HG03108 (cell line): Measurements from ENCODE around the gene NES.

Experiments used
- ATAC-seq: cut with Tn5 transposase; IDR thresholded peaks from one replicate; pipeline ENCODE4 v1.9.1; 2021; ENCODE audit warnings: moderate library complexity; ENCODE audit not compliant: unreplicated experiment

Gene NES

GRCh38 chr1:156625436-156626078 is 51.6 kb downstream of the NES start:
- ATAC-seq = no peak

DNA sequence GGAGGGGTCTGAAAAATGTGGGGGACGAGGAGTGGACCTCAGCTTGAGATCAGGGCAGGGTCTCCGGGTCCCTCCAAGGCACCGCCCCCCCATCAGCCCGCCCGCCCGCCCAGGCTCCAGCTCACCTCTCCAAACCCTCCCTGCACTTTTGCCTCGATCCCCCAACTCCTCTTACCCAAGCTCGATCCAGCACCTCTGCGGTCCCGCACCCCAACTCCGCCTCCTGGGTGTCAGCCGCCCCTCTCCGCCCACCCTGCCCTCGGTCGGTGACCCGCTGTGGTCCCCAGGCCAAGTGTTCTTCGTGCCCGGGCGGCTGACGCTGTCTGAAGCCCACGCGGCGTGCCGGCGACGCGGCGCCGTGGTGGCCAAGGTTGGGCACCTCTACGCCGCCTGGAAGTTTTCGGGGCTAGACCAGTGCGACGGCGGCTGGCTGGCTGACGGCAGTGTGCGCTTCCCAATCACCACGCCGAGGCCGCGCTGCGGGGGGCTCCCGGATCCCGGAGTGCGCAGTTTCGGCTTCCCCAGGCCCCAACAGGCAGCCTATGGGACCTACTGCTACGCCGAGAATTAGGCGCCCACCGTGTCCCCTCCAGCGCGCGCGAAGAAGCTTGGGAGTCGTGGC is 52.3 kb downstream of the NES start:
- no peak for ATAC-seq

- ATAC-seq = no peak
Measured at GRCh38 chr1:156623946-156624813, 53.0 kb downstream of the NES start.

DNA sequence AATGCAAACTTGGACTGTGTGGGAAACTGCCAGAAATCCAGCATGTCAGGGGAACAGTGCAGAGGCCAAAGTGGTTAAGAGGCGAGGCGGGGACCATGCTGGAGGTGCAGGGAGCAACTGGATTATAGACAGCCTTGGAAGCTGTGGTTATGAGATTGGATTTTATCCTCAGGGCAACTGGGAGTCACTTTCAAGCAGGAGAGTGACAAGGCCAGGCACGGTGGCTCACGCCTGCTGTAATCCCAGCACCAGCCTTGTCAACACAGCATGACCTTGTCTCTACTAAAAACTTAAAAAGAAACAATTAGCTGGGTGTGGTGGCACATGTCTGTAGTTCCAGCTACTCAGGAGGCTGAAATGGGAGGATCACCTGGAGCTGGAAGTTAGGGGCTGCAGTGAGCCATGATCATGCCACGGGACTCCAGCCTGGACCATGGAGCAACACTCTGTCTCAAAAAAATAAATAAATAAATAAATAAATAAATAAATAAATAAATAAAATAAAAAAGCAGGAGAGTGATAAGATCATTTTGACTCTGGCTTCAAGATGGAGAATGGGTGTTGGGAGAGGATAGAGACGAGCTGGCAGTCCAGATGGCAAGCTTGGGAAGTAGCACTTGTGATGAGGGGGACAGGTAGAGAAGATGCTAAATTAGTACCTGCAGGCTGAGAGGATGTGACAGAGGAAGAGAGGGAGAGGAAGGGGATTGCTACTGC is 54.5 kb downstream of the NES start:
- ATAC-seq = no peak

DNA sequence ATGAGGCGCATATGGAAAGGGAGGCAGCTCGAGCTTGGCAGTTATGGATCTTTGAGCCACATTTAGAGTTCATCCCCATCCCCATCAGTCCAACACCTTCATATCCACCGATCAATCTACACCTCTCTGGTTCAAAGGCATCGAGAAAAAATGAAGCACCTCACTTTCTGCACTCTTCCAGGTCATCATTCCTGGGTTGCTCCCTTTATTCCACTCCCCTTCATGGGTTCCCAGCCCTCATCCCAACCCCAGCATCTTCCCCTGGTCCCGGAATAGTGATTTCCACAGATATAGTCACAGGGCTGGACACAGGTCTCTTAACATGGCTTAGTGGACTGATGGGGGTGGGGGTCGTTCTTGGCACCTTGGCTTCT is 57.6 kb downstream of the NES start:
- ATAC-seq = no peak

DNA sequence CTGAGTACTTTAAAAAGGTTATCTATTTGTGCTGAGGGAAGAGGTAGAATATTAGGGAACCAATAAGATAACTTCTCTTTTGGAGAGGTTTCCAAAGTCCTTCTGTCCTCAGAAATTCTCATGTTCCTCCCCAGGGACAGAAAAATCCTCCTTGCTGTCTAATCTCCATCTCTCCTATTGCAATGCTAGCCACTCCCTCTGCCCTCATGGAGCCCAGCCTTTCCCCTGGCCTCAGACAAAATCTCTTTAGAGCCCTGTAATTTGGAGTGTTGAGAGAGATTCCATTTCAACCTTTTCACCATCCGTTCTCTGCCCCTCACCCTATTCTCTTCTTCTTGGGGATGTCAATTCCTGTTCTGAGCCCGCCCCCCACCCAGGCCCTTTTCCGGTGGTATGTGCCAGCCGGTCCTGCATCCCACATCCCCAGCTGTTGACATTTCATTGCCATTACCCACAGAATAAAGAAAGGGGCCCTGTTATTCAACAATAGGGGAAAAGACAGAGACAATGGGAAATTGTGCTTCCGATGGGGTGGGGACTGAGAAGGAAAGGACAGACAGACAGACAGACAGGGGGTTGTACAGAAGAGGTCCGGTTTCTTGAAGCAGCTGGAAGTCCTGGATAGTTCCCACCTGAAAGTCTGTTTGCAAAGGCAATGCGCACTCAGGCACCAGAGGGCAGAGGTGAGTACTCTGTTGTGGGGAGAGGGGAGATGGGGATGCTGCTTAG is 58.2 kb downstream of the NES start, which contains the start of gene HAPLN2:
TSS of gene HAPLN2 (plus strand) at position 563 of the 729 bp plus-strand sequence. CDS start 4,076 bp downstream, outside the sequence.
- no peak for ATAC-seq
